DMS 273 (cell line): Measurements from ENCODE around the gene IL31.

ENCODE experiments used
- DNase-seq: peaks from one replicate; lab custom pipeline; 2025; ENCODE audit not compliant: unreplicated experiment; lab: John Stamatoyannopoulos, UW

IL31 gene

GRCh38 chr12:122159882-122160281, 14.1 kb downstream of the IL31 start:
- DNase-seq, result no peak

GRCh38 chr12:122158700-122159285, 15.2 kb downstream of the IL31 start:
- no peak for DNase-seq

GRCh38 chr12:122155705-122156104, 18.3 kb downstream of the IL31 start:
- DNase-seq, result no peak

DNA sequence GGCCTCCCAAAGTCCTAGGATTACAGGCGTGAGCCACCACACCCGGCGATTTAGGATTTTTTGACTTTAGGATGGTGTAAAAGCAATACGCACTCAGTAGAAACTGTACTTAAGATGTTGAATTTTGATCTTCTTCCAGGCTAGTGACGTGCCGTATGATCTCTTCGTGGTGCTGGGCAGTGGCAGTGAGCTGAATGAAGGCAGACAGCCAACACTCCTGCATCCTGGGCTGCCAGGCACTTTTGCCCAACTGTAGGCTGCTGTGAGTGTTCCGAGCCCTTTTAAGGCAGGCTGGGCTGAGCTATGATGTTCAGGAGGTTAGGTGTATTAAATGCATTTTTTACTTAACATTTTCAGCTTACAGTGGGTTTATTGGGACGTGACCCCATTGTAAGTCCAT, 21.3 kb downstream of the IL31 start:
- DNase-seq, result no peak

DNA sequence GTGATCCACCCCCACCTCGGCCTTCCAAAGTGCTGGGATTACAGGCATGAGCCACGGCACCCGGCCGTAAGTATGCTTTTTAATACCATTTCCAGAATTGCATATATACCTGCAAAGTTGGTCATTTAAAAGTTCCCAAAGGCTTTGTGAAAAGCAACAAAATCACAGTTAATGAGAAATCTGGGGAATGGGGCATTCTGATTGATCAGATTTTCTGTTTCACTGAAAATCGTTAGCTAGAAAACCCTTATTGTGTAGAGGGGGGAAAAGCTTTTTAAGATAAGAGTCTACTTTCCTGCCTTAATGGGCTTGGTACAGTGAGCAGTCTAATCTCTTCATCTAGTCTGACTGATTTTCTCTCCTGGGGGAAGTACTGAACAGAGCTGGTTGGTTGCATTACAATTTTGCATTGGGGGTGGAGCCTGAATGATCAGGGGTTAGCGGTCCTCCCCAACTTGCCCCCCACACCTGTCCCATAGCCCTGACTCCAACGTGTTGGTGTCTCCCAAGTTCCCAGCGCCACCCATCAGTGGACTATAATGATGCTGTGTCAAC, 23.8 kb downstream of the IL31 start:
- no peak for DNase-seq

DNA sequence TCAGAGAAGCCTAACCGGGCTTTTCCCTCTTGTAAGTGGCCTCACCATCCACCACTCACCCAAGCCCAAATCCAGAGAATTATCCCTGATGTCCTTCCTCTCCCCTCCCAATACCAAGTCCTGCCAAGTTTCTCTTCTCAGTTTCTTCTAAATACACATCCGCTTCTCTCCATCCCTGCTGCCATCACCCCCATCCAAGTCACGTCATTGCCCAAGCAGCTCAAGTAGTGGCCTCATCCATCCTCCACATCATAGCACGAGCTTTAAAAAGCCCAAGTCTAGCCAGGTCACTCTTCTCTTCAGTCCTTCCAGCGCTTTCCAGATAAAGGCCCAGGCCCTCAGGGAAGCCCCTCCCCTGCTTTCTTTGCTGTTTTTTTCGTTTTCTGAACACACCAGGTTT, 25.4 kb downstream of the IL31 start:
- no peak for DNase-seq

- no peak for DNase-seq
These were observed 26.3 kb downstream of the IL31 start for GRCh38 chr12:122147514-122148290.

- no peak for DNase-seq
These were observed 28.3 kb downstream of the IL31 start for GRCh38 chr12:122145505-122146330.

- DNase-seq, result no peak
These were observed 29.1 kb downstream of the IL31 start for GRCh38 chr12:122144885-122145284.

GRCh38 chr12:122142857-122143256, 31.2 kb downstream of the IL31 start:
- DNase-seq, result no peak

DNA sequence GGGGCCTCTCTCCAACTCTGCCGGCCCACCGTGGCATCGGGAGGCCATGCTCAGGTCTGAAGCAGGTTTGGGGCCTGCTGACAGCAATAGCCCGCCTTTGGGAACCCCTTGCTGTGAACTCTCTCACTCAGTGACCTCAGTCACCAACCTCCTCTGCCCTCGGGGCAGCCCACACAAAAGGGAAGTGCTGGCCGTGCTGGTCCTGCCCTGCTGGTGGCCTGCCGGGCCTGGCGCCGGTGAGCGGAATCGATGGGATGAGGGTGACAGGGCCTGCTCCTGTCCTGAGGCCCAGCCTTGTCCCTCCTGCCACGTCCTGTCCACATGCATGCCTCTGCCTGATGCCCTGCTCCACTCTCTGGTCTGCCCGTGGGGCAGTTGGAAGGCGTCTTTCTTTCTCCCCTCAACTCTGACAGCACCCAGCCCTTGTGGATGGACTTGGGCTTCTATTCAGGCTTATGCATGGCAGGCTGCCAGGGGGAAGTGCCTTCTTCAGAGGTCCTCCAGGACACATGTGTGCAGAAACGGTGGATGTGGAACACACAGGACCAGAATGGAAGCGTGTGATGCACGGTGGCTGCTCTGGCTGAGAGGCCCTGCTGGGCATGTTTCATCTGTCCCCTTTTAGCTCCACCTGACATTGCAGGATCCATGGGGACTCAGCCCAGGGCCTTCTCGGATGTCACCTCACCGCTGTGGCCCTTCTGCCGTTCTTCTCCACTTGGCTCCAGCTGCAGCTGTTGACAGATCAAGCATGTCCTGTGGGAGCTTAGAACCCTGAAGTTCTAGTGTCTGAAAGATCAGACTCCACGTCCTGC, 31.9 kb downstream of the IL31 start:
- DNase-seq, result no peak

- DNase-seq, result no peak
These were observed 33.4 kb downstream of the IL31 start for GRCh38 chr12:122140467-122141257.

DNA sequence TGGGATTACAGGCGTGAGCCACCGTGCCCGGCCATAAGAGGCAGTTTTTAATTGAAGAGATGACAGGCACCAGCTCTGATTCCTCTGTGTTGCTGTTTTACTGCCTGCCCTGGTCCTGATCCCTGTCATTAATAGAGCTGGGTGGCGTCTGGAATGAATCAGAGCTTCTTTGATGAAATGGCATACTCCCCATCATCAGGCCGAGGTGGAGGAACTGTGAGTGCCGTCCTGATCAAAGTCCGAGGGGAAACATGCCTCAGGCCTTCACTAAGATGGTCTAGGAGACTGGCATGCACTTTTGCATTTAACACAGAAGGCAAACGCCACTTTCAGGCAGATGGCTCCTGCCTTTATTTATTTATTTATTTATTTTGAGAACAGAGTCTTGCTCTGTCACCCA, 34.1 kb downstream of the IL31 start:
- DNase-seq, result no peak

DNA sequence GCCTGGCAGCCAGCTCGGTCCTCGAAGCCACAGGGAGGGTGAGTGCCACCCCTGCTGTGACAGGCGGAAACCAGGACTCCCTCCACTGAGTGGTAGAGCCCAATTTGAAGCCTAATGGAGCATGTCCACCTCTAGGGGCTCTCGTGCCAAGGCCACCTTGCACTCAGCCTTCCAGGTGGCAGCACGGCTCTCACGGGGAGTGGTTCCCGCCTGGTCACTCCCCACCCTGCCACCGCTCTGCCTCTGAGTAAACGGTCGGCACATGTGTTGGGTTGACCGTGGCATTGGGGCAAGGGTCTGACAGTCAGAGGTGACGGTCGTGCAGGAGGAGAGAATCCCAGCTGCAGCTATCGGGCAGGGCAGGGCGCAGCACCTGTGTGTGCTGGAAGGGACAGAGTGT, 34.8 kb downstream of the IL31 start:
- no peak for DNase-seq

DNA sequence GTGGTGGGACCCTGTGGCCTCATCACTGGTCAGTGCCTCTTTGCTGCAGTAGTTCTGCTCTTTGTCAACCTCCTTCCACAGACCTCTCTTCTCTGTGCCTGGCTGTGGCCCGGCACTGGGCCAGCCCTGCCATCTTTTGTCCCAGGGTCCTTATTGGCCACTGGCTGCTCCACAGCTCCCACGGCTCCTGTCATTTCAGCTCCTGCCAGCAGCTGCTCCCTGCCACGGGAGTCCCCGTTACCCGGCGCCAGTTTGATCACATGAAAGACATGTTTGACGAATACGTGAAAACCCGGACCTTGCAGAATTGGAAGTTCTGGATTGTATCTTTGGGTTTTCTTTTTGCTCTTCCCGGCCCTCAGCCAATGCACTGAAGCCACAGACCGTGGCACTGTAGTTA, 35.4 kb downstream of the IL31 start:
- no peak for DNase-seq

DNA sequence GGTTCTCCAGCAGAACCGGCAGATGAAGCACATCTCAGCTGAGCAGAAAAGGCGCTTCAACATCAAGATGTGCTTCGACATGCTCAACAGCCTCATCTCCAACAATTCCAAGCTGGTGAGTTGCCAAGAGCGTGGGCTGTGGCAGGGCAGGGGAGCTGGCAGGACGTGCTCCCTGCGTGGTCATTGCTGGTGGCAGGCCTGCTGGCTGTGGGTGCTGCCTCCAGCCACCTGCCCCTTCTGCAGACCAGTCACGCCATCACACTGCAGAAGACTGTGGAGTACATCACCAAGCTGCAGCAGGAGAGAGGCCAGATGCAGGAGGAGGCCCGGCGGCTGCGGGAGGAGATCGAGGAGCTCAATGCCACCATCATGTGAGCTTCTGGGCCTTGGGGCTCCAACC, 35.8 kb downstream of the IL31 start:
- DNase-seq, result no peak

GRCh38 chr12:122137681-122138080, 36.3 kb downstream of the IL31 start:
- no peak for DNase-seq

GRCh38 chr12:122137229-122137628, 36.8 kb downstream of the IL31 start:
- DNase-seq, result no peak

DNA sequence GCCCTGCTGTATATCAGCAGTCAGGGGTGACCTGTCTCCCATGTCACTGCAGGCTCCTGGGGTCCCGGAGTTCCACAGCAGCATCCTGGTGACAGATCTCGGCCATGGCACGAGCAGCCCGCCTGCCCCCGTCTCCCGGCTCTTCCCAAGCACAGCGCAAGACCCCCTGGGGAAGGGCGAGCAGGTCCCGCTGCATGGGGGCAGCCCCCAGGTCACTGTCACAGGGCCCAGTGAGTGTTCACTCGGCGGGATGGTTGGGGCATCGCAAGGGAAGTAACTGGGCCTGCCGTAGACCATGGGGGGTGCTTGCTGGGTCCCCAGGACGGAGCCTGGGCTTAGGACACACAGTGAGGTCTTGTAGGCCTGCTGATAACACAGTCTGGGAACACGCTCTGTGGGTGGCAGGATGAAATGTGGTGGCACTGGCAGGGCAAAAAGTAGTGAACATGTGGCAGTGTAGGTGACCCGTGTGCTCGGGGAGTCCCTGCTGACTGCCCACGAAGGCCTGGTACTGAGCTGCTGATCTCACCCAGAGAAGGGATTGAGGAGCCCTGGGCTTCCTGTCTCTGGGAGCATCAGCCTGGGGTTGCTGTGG, 38.5 kb downstream of the IL31 start:
- no peak for DNase-seq
